Mucosa of descending colon (tissue), 3 donors: ENCODE data around the gene STAT6. TPM values are rescaled to one million over a fixed set of nuclear protein-coding genes. Genes with fewer than 3 reads are reported as not detected.
A peak's percentile ranks its signal among the peaks of the same experiment; 100 is the strongest.
"Not testable (repeated sequence)": the region's sequence is repeated elsewhere in the genome, so short reads cannot be mapped to it uniquely, and the experiment has no call there.

Source experiments
- ATAC-seq: fragments of 200-7000 bp; cut with Tn5 transposase; one replicate; pipeline ENCODE4 v1.9.1; 2020; ENCODE audit warnings: mild to moderate bottlenecking, moderate library complexity
- DNase-seq, 3 donors: peaks; one replicate each; pipeline ENCODE4 v3.0.0-alpha.2; 2020
- H3K36me3 ChIP-seq: fragments of 200-600 bp; one replicate; pipeline ENCODE4 v1.8.0; 2021; ENCODE audit warnings: low read depth, mild to moderate bottlenecking
- H3K4me1 ChIP-seq: fragments of 200-600 bp; one replicate; pipeline ENCODE4 v1.8.0; 2021; ENCODE audit warnings: low read depth, mild to moderate bottlenecking
- H3K4me3 ChIP-seq: fragments of 200-600 bp; one replicate; pipeline ENCODE4 v1.8.0; 2021; ENCODE audit warnings: mild to moderate bottlenecking
- H3K9me3 ChIP-seq: fragments of 200-600 bp; one replicate; pipeline ENCODE4 v1.8.0; 2021; ENCODE audit warnings: mild to moderate bottlenecking
- intact Hi-C, 2 donors: fragments of 100-400 bp; cut with DNase I in 1 of 2; cut with micrococcal nuclease in 1 of 2; formaldehyde crosslinking; loops; one replicate each; pipeline versions ENCODE4 v1.11.0 to v1.11.1; 2022; cut with DNase I, micrococcal nuclease
- total RNA-seq, 3 donors: library from RNA; stranded (reverse); fragmentation: NEBNext Ultra II Directional in 2 of 3; extraction: Animal tissue kit (Norgen Biotek cat#: 25700) in 2 of 3; gene quantifications; one replicate each; pipeline versions ENCODE4 v1.2.1 to v1.2.4, GENCODE V29; 2021 to 2023
- TF ChIP-seq, protein P1 (sequence below): fragments of 200-600 bp; IDR thresholded peaks from one replicate; pipeline ENCODE4 v1.8.0; 2022; ENCODE audit warnings: antibody characterized with exemption, mild to moderate bottlenecking
- donor health status: DM: no; HTN: no; CAD: no; lungs with moderate emphysema.
- donor health status: DM: no; HTN: no; CAD: no.
- donor health status: DM: no; HTN: yes; CAD: no.

Gene STAT6
- total RNA-seq, 3 donors from 2014 or later: 219 to 286 (median 281) TPM

- intact Hi-C loops: loop anchor here (5.0 kb wide), 2 partner anchors 53 to 58 kb away; no protein-coding TSS in a partner anchor
- ATAC-seq: no peak
- TF ChIP-seq, protein P1, sequence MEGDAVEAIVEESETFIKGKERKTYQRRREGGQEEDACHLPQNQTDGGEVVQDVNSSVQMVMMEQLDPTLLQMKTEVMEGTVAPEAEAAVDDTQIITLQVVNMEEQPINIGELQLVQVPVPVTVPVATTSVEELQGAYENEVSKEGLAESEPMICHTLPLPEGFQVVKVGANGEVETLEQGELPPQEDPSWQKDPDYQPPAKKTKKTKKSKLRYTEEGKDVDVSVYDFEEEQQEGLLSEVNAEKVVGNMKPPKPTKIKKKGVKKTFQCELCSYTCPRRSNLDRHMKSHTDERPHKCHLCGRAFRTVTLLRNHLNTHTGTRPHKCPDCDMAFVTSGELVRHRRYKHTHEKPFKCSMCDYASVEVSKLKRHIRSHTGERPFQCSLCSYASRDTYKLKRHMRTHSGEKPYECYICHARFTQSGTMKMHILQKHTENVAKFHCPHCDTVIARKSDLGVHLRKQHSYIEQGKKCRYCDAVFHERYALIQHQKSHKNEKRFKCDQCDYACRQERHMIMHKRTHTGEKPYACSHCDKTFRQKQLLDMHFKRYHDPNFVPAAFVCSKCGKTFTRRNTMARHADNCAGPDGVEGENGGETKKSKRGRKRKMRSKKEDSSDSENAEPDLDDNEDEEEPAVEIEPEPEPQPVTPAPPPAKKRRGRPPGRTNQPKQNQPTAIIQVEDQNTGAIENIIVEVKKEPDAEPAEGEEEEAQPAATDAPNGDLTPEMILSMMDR: no peak
- H3K4me3 ChIP-seq: no peak overlapping the region
- no peak for DNase-seq
- no peaks in the 10 kb centered on the region for H3K9me3 ChIP-seq
- no peaks in the 10 kb centered on the region for H3K36me3 ChIP-seq
- peaks cover 10% of the 10 kb centered on the region for H3K4me1 ChIP-seq
These were observed 12.7 kb upstream of the STAT6 start for GRCh38 chr12:57123813-57124212.

DNA sequence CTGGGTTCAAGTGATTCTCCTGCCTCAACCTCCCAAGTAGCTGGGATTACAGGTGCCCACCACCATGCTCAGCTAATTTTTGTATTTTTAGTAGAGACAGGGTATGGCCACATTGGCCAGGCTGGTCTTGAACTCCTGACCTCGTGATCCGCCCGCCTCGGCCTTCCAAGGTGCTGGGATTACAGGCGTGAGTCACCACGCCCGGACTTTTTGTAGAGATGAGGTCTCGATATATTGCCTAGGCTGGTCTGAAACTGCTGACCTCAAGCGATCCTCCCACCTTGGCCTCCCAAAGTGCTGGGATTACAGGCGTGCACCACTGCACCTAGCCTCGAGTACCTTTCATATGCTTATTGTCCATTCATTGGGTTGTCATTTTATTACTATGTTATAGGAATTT is 9.6 kb upstream of the STAT6 start:
- intact Hi-C loops: loop anchor here (5.0 kb wide), 2 partner anchors 57 to 62 kb away; no protein-coding TSS in a partner anchor
- not testable (repeated sequence) for H3K4me1 ChIP-seq, H3K9me3 ChIP-seq, ATAC-seq, H3K4me3 ChIP-seq, H3K36me3 ChIP-seq, DNase-seq

DNA sequence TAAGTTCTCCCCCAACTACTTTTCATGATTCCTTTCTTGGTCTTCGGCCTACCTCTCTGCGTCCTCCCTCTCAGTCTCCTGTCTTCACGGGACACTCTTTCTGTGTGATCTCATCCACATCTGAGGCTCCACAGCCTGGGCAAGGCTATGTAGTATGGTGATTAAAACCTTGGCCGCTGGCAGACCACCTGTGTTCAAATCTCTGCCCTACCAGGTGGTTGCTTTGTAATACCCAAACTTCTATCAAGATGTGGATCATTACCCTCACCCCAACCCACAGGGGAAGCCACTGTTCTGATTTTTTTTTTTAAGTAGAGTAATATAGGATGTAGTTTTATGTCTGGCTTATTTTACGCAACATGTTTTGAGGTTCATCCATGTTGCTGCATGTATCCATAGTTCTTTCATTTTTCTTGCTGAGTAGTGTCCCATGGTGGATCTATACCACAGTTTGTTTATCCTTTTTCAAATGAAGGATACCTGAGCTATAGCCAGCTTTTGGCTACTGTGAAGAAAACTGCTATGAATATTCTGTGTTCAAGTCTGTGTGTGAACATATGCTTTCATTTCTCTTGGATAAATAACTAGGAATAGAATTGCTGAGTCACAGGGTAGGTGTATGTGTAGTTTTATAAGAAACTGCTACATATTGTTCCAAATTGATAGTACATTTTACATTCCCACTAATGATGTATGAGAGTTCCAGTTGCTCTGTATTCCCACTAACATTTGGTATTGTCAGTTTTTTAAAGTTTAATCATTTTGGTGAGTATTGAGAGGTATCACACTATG is 8.3 kb upstream of the STAT6 start:
- intact Hi-C loops: loop anchor here (5.0 to 10.0 kb wide), 3 partner anchors 55 to 63 kb away; no protein-coding TSS in a partner anchor
- no peak for ATAC-seq
- Histone ChIP-seq H3K4me3 (no peak overlapping the region), H3K9me3 (no peaks in the 10 kb centered on the region), H3K4me1 (no peaks in the 10 kb centered on the region), H3K36me3 (no peaks in the 10 kb centered on the region)
- DNase-seq: no peak
- TF ChIP-seq, protein P1: no peak

DNA sequence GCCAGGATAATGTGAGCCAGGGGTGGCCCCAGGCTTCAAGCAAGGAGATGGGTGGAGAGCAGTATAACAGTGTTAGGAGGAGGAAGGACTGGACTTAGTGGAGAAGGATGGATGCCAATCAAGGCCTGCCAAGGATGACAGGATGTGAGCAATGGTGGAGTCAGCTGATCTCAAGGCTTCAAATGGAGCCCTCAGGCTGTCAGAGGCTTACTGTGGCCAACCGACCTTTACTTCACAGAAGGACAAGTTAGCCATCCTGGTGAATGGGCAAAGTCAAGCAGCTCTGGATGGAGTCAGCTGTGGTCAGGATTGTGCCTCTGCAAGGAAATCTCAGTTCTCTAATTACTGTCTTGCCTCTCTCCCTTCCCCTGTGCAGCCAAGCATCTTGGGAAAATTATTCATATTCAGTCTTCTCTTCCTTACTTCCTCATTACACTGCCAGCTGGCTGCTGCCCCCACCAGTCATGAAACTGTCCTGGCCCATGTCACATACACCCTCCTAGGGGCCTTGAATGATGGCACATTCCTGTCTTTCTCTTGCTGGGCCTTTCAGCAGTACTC is 7.6 kb upstream of the STAT6 start:
- H3K4me3 ChIP-seq: no peak overlapping the region
- no peaks in the 10 kb centered on the region for H3K36me3 ChIP-seq
- TF ChIP-seq, protein P1: no peak
- no peaks in the 10 kb centered on the region for H3K4me1 ChIP-seq
- no peaks in the 10 kb centered on the region for H3K9me3 ChIP-seq
- ATAC-seq (peak; percentile 64), DNase-seq (no peak)
- intact Hi-C loops: loop anchor here in 1 of 2 donors (10.0 kb wide), 1 partner anchor 54 kb away; no protein-coding TSS in a partner anchor

- TF ChIP-seq, protein P1: no peak
- no peaks in the 10 kb centered on the region for H3K9me3 ChIP-seq
- no peak overlapping the region for H3K4me3 ChIP-seq
- DNase-seq (no peak), ATAC-seq (no peak)
- H3K36me3 ChIP-seq: no peaks in the 10 kb centered on the region
- intact Hi-C loops: loop anchor here in 1 of 2 donors (10.0 kb wide), 1 partner anchor 52 kb away; no protein-coding TSS in a partner anchor
- peaks cover 3% of the 10 kb centered on the region for H3K4me1 ChIP-seq
These were observed 5.6 kb upstream of the STAT6 start for GRCh38 chr12:57116580-57117281.
